ENCODE measurements around the gene HMCN1.

The HMCN1 gene

DNA sequence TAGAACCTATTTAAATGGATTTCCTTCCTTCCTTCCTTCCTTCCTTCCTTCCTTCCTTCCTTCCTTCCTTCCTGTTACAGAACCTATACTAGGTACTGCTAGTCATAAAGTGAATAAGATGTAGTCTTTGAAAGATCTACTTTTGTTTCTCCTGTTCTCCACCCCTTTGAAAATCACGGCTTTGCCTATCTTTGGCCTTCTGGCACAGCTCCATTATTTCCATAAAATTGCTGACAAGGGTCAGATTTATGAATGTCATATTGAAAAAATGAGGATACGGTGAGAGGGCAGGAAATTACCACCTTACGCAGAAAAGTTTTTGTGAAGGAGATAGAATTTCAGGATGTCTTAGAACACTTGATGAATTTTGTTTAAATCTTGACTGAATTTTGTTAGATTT, 18.1 kb upstream of the HMCN1 start:
- no peaks in the 10 kb centered on the region for H3K36me3 ChIP-seq (ENCODE audit: control insufficient read depth, insufficient read depth, low read length)
- no peak overlapping the region for H3K27ac ChIP-seq (ENCODE audit: low read length)
- WGBS (ENCODE audit: insufficient coverage, insufficient read length): no CpG with 5 or more reads among the region's 3 CpGs
- no peak for DNase-seq (ENCODE audit: low read depth, low spot score)
- no peak overlapping the region for H3K4me3 ChIP-seq (ENCODE audit: low read length)
- H3K9me3 ChIP-seq (ENCODE audit: control insufficient read depth, insufficient read depth, low read length): no peaks in the 10 kb centered on the region
- H3K27me3 ChIP-seq (ENCODE audit: control insufficient read depth, insufficient read depth, low read length): no peaks in the 10 kb centered on the region
- H3K4me1 ChIP-seq (ENCODE audit: control insufficient read depth, insufficient read depth, low read length): no peaks in the 10 kb centered on the region

DNA sequence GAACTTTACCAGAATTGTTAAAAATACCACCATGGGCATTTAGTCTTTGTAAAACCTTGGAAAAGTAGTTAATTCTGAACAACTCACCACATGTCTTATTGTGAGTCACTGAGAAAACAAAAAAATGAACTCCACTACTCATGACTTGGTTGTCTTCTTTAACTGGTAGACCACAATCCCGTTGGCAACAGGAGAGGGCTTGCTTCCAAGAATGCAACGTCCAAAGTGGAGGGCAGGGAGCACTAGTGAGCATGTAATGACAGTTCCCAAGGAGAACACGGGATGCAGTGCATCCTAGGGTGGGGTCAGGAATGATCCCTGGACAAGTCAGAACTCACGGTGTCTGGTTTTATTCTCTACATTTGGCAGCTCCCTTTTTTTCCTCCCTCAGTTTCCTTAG, 15.2 kb upstream of the HMCN1 start:
- DNase-seq (ENCODE audit: low read depth, low spot score): no peak

DNA sequence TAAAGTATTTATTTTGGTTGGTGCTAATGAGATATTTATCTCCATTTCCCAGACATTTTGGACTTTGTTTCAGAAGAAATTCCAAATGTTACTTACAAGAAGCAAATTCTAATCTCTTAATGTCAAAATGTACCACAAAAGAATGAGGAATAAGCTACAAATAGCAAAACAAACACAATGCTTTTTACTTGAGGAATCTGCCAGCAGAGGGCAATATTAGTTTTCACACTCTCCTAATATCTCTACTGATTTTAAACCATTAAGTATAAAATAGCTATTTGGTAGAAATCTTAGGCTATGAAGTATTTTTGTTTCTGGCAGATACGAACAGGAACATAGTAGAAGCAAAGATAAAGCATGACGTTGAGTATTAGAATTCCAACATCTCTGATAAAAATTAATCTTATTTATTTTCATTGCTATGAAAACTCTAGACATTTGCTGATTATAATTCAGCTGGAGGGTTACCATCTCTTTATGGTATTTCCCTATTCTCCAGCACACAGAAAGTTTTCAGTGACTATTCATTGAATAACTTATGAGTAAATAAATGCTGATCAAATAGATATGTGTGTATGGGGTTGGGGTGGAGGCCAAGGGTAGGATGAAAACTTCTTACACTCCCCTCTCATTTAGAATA, 13.4 kb upstream of the HMCN1 start:
- H3K27ac ChIP-seq (ENCODE audit: low read length): no peak overlapping the region
- no CpG with 5 or more reads among the region's 2 CpGs for WGBS (ENCODE audit: insufficient coverage, insufficient read length)
- no peaks in the 10 kb centered on the region for H3K9me3 ChIP-seq (ENCODE audit: control insufficient read depth, insufficient read depth, low read length)
- no peaks in the 10 kb centered on the region for H3K4me1 ChIP-seq (ENCODE audit: control insufficient read depth, insufficient read depth, low read length)
- H3K27me3 ChIP-seq (ENCODE audit: control insufficient read depth, insufficient read depth, low read length): no peaks in the 10 kb centered on the region
- DNase-seq (ENCODE audit: low read depth, low spot score): no peak
- H3K4me3 ChIP-seq (ENCODE audit: low read length): no peak overlapping the region
- H3K36me3 ChIP-seq (ENCODE audit: control insufficient read depth, insufficient read depth, low read length): no peaks in the 10 kb centered on the region

More for the DNA sequence above, 15.2 kb upstream of the HMCN1 start:
- no peak overlapping the region for H3K27ac ChIP-seq (ENCODE audit: low read length)
- no CpG with 5 or more reads among the region's 4 CpGs for WGBS (ENCODE audit: insufficient coverage, insufficient read length)
- H3K4me3 ChIP-seq (ENCODE audit: low read length): no peak overlapping the region
- H3K36me3 ChIP-seq (ENCODE audit: control insufficient read depth, insufficient read depth, low read length): no peaks in the 10 kb centered on the region
- no peaks in the 10 kb centered on the region for H3K4me1 ChIP-seq (ENCODE audit: control insufficient read depth, insufficient read depth, low read length)
- H3K9me3 ChIP-seq (ENCODE audit: control insufficient read depth, insufficient read depth, low read length): no peaks in the 10 kb centered on the region
- H3K27me3 ChIP-seq (ENCODE audit: control insufficient read depth, insufficient read depth, low read length): no peaks in the 10 kb centered on the region

DNA sequence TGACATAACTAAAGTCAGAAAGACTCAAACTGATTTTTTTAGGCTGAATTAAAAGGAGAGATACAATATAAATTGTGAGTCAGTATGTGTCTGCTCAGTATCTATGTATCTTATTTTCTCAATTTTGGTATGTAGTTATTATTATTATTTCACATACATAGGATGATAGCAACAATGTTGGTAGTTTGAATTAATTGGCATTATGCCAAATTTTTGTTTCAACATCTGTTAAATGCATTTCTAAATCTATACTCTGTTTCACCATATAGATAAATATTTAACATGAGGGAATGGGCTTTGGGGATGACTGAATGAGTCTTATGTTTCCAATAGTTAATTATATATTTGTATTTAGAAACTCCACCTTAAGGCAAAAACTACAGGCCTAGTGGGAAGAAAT, 12.6 kb upstream of the HMCN1 start:
- no peaks in the 10 kb centered on the region for H3K9me3 ChIP-seq (ENCODE audit: control insufficient read depth, insufficient read depth, low read length)
- H3K36me3 ChIP-seq (ENCODE audit: control insufficient read depth, insufficient read depth, low read length): no peaks in the 10 kb centered on the region
- no peak overlapping the region for H3K4me3 ChIP-seq (ENCODE audit: low read length)
- H3K27me3 ChIP-seq (ENCODE audit: control insufficient read depth, insufficient read depth, low read length): no peaks in the 10 kb centered on the region
- no peak overlapping the region for H3K27ac ChIP-seq (ENCODE audit: low read length)
- no peaks in the 10 kb centered on the region for H3K4me1 ChIP-seq (ENCODE audit: control insufficient read depth, insufficient read depth, low read length)
- DNase-seq (ENCODE audit: low read depth, low spot score): no peak

DNA sequence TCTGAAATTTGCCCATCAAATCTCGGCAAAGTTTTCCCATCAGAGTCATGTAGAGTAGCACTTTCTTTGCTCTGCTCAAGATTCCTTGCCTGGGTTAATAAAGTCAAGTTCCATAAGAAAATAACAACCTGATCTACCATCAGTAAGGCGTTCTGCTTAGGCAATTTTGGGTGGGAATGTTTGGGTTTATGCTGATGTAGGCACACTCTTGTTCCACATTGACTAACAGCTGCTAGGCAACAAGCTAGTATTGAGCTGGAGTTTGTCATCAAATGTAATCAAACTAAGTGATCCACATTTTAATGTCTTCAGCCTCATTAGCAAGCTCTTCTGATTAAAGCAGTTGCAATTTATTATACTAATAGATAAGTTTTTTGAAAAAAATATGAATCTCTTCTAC, 12.1 kb upstream of the HMCN1 start:
- Histone ChIP-seq H3K27me3 (ENCODE audit: control insufficient read depth, insufficient read depth, low read length) (no peaks in the 10 kb centered on the region), H3K36me3 (ENCODE audit: control insufficient read depth, insufficient read depth, low read length) (no peaks in the 10 kb centered on the region), H3K4me3 (ENCODE audit: low read length) (no peak overlapping the region), H3K9me3 (ENCODE audit: control insufficient read depth, insufficient read depth, low read length) (no peaks in the 10 kb centered on the region), H3K4me1 (ENCODE audit: control insufficient read depth, insufficient read depth, low read length) (no peaks in the 10 kb centered on the region), H3K27ac (ENCODE audit: low read length) (no peak overlapping the region)
- WGBS (ENCODE audit: insufficient coverage, insufficient read length): no CpG with 5 or more reads among the region's 2 CpGs
- DNase-seq (ENCODE audit: low read depth, low spot score): no peak

DNA sequence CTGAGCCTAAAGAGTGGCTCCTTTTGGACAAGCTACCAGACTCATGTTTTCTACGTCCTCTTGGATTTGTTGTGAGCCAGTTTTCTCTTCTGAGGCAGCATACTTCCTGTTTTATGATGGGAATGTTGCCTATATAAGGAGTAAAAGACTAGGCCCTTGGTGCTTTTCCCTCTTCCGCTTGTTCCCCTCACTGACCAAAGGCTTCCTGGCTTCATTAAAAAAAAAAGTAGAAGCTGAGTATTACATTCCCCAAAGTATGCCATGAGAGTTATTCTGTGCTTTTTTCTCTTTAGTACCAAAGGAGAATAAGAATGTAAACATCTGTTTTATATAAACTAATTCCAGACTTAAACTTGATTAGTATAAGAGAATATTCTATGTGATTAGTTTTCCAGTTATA, 6.5 kb upstream of the HMCN1 start:
- H3K4me1 ChIP-seq (ENCODE audit: control insufficient read depth, insufficient read depth, low read length): no peaks in the 10 kb centered on the region
- no peaks in the 10 kb centered on the region for H3K27me3 ChIP-seq (ENCODE audit: control insufficient read depth, insufficient read depth, low read length)
- no peak for DNase-seq (ENCODE audit: low read depth, low spot score)
- no peaks in the 10 kb centered on the region for H3K9me3 ChIP-seq (ENCODE audit: control insufficient read depth, insufficient read depth, low read length)
- no peak overlapping the region for H3K27ac ChIP-seq (ENCODE audit: low read length)
- no peak overlapping the region for H3K4me3 ChIP-seq (ENCODE audit: low read length)
- no peaks in the 10 kb centered on the region for H3K36me3 ChIP-seq (ENCODE audit: control insufficient read depth, insufficient read depth, low read length)
- no CpG with 5 or more reads among the region's 2 CpGs for WGBS (ENCODE audit: insufficient coverage, insufficient read length)

DNA sequence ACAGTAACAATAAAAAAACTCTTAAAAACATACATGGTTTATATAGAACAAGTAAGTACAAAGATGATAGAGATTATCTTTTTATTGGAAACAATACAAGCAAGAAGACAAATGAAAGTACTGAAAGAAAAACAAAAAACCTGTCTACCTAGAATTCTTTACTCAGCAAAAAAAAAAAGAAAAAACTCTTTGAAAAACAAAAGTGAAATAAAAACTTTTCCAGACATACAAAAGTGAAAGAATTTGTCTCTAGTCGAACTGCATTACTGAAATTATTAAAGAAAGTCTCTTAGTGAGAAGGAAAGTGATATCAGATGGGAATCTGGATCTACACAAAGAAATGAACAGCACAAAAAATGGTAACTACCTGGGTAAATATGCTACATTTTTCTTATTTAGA, 2.7 kb upstream of the HMCN1 start:
- no peaks in the 10 kb centered on the region for H3K27me3 ChIP-seq (ENCODE audit: control insufficient read depth, insufficient read depth, low read length)
- no CpG with 5 or more reads among the region's 1 CpG for WGBS (ENCODE audit: insufficient coverage, insufficient read length)
- H3K27ac ChIP-seq (ENCODE audit: low read length): no peak overlapping the region
- peaks cover 4% of the 10 kb centered on the region for H3K4me1 ChIP-seq (ENCODE audit: control insufficient read depth, insufficient read depth, low read length)
- no peaks in the 10 kb centered on the region for H3K36me3 ChIP-seq (ENCODE audit: control insufficient read depth, insufficient read depth, low read length)
- no peak overlapping the region for H3K4me3 ChIP-seq (ENCODE audit: low read length)
- DNase-seq (ENCODE audit: low read depth, low spot score): no peak
- H3K9me3 ChIP-seq (ENCODE audit: control insufficient read depth, insufficient read depth, low read length): no peaks in the 10 kb centered on the region

DNA sequence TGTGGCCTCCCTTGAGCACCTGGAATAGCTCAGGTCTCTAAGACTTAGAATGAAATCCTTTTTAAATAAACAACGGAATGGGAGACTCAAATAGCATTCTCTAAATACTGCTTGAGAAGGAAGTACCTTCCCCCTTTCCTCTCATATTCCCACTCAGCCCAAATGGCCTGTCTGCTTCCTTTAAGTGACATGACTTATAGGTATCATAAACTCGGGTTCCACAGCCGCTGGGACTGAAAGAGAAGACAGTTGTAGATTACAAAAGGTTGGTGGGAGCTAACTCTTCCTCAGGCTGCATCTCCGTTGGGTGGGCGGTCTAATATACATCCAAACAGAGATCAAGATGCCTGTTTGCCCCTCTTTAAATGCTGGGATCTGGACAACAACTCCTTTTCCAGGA, 1.2 kb upstream of the HMCN1 start:
- DNase-seq (ENCODE audit: low read depth, low spot score): no peak
- no peaks in the 10 kb centered on the region for H3K9me3 ChIP-seq (ENCODE audit: control insufficient read depth, insufficient read depth, low read length)
- no peak overlapping the region for H3K4me3 ChIP-seq (ENCODE audit: low read length)
- no peaks in the 10 kb centered on the region for H3K36me3 ChIP-seq (ENCODE audit: control insufficient read depth, insufficient read depth, low read length)
- no CpG with 5 or more reads among the region's 5 CpGs for WGBS (ENCODE audit: insufficient coverage, insufficient read length)
- no peak overlapping the region for H3K27ac ChIP-seq (ENCODE audit: low read length)
- H3K4me1 ChIP-seq (ENCODE audit: control insufficient read depth, insufficient read depth, low read length): peaks cover 4% of the 10 kb centered on the region
- no peaks in the 10 kb centered on the region for H3K27me3 ChIP-seq (ENCODE audit: control insufficient read depth, insufficient read depth, low read length)

DNA sequence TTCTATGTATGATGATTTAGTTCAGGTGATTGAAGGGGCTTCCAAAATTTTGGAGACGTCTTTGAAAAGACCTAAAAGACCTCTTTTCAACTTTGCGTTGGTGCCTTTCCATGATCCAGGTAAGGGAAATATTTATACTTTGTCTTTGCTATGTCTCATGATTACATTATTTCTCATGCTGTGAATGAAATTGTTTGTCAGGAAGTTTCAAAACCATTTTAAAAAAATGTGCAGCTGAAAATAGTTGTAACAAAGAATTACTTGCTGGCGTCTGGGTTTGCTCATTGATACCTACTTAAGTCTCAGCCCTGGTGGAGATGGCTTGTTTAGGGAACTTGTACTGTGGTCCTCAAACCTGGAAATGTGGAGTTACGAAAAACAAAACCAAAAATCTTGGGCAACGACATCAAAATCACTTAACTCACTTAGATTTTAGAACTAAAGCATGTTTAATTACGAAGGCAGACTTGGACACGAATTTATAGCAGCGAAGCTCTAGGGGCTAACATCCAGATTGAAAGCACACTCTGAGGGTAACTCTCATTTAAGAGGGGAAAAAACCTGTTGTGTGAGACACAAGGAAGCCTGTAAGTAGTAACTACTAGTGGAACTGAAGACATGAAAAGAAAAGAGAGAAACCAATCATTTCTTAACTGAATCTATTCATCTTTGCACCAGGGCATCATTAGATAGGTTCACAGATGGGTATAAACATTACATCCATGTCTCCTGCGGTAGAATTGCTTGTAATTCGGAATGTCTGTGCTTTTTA, 924 bp downstream of the HMCN1 start:
- no peak for DNase-seq (ENCODE audit: low read depth, low spot score)
- no peaks in the 10 kb centered on the region for H3K27me3 ChIP-seq (ENCODE audit: control insufficient read depth, insufficient read depth, low read length)
- H3K27ac ChIP-seq (ENCODE audit: low read length): no peak overlapping the region
- peaks cover 4% of the 10 kb centered on the region for H3K4me1 ChIP-seq (ENCODE audit: control insufficient read depth, insufficient read depth, low read length)
- H3K4me3 ChIP-seq (ENCODE audit: low read length): peak overlapping the region; percentile 64; the same call in 1 of the 2 replicates
- no peaks in the 10 kb centered on the region for H3K36me3 ChIP-seq (ENCODE audit: control insufficient read depth, insufficient read depth, low read length)
- WGBS (ENCODE audit: insufficient coverage, insufficient read length): no CpG with 5 or more reads among the region's 10 CpGs
- H3K9me3 ChIP-seq (ENCODE audit: control insufficient read depth, insufficient read depth, low read length): no peaks in the 10 kb centered on the region

DNA sequence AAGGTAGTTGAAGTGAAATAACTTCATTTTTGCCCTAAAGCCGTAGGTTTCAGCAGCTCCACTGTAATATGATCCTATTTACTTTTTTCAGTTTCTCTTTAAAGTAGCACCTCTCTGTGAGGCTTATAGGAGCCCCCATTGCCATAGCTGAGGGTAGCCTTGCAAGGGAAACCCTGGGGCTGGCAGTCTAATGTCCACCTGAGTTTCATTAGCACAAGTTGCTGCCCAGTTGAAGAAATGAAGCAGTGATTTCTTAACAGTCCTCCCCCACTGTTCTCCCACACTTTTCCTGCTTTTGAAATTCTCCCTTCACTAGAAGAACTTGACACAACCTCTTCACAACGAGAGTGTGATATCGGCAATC, 1.5 kb downstream of the HMCN1 start:
- Histone ChIP-seq H3K36me3 (ENCODE audit: control insufficient read depth, insufficient read depth, low read length) (no peaks in the 10 kb centered on the region), H3K4me3 (ENCODE audit: low read length) (no peak overlapping the region; the same call in 1 of the 2 replicates), H3K27ac (ENCODE audit: low read length) (no peak overlapping the region), H3K9me3 (ENCODE audit: control insufficient read depth, insufficient read depth, low read length) (no peaks in the 10 kb centered on the region), H3K27me3 (ENCODE audit: control insufficient read depth, insufficient read depth, low read length) (no peaks in the 10 kb centered on the region), H3K4me1 (ENCODE audit: control insufficient read depth, insufficient read depth, low read length) (peaks cover 4% of the 10 kb centered on the region)
- no CpG with 5 or more reads among the region's 3 CpGs for WGBS (ENCODE audit: insufficient coverage, insufficient read length)
- no peak for DNase-seq (ENCODE audit: low read depth, low spot score)

DNA sequence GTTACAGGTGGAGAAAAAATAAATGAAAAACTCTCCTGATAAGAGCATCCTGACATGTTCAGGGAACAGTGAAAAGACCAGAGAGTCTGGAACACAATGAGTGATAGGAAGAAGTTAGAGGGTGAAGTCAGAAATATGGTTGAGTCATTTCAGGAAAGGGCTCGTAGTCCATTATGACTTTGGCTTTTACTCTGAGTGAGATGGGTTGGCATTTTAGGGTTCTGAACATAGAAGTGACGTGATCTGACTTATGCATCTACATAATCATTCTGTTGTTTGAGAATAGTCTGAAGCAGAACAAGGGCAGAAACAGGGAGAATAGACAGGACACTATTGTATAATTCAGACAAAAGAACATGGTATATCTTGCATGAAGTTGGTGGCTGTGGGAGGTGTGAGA, 5.8 kb downstream of the HMCN1 start:
- no peak overlapping the region for H3K4me3 ChIP-seq (ENCODE audit: low read length)
- H3K36me3 ChIP-seq (ENCODE audit: control insufficient read depth, insufficient read depth, low read length): no peaks in the 10 kb centered on the region
- no peak for DNase-seq (ENCODE audit: low read depth, low spot score)

More for the DNA sequence above, 5.8 kb downstream of the HMCN1 start:
- WGBS (ENCODE audit: insufficient coverage, insufficient read length): no CpG with 5 or more reads among the region's 2 CpGs
- Histone ChIP-seq H3K9me3 (ENCODE audit: control insufficient read depth, insufficient read depth, low read length) (no peaks in the 10 kb centered on the region), H3K27me3 (ENCODE audit: control insufficient read depth, insufficient read depth, low read length) (no peaks in the 10 kb centered on the region), H3K27ac (ENCODE audit: low read length) (no peak overlapping the region), H3K4me1 (ENCODE audit: control insufficient read depth, insufficient read depth, low read length) (peaks cover 1% of the 10 kb centered on the region; the same call in 1 of the 2 replicates)

Measured in iPS DF 6.9 (cell line).